Loucy (cell line): ENCODE data around the gene SLC43A1.
A peak's percentile ranks its signal among the peaks of the same experiment; 100 is the strongest.

Source experiments
- H2AFZ ChIP-seq: fragments of 200-600 bp; sonication (generic); 2 replicates; pipeline ENCODE4 v1.6.0; 2016; ENCODE audit warnings: antibody characterized with exemption, mild to moderate bottlenecking, low read length, moderate library complexity
- H3F3A ChIP-seq: fragments of 200-600 bp; 2 replicates; pipeline ENCODE4 v1.6.0; 2016; ENCODE audit warnings: antibody characterized with exemption, low read depth, mild to moderate bottlenecking
- H3K27me3 ChIP-seq: fragments of 200-600 bp; sonication (generic); 2 replicates; pipeline ENCODE4 v1.6.1; 2014; ENCODE audit warnings: low read length, mild to moderate bottlenecking; ENCODE audit not compliant: insufficient read depth, poor library complexity, severe bottlenecking
- H3K36me3 ChIP-seq: fragments of 200-600 bp; sonication (generic); 2 replicates; pipeline ENCODE4 v1.6.1; 2016; ENCODE audit warnings: low read length; ENCODE audit not compliant: insufficient read depth
- H3K4me1 ChIP-seq: fragments of 200-600 bp; sonication (generic); 2 replicates; pipeline ENCODE4 v1.5.1; 2014; ENCODE audit warnings: low read length, mild to moderate bottlenecking; ENCODE audit not compliant: insufficient read depth, poor library complexity, severe bottlenecking
- H3K4me2 ChIP-seq: fragments of 200-600 bp; sonication (generic); 2 replicates; pipeline ENCODE4 v1.6.0; 2014; ENCODE audit warnings: antibody characterized with exemption, low read length, low read depth, mild to moderate bottlenecking; ENCODE audit not compliant: poor library complexity, severe bottlenecking
- H3K4me3 ChIP-seq: fragments of 200-600 bp; sonication (generic); 2 replicates; pipeline ENCODE4 v1.5.1; 2014; ENCODE audit warnings: low read length, mild to moderate bottlenecking, mixed read lengths; ENCODE audit not compliant: poor library complexity, severe bottlenecking
- H3K79me2 ChIP-seq: fragments of 200-600 bp; sonication (generic); 2 replicates; pipeline ENCODE4 v1.6.1; 2014; ENCODE audit warnings: low read length; ENCODE audit not compliant: insufficient read depth
- H3K9ac ChIP-seq: fragments of 200-600 bp; sonication (generic); 2 replicates; pipeline ENCODE4 v1.6.0; 2014; ENCODE audit warnings: mild to moderate bottlenecking, low read depth, low read length, moderate library complexity; ENCODE audit not compliant: poor library complexity, severe bottlenecking
- H3K9me2 ChIP-seq: fragments of 200-600 bp; sonication (generic); replicated peaks from 2 replicates; pipeline ENCODE4 v1.6.1; 2016; ENCODE audit warnings: low read depth, low read length, mixed read lengths
- H3K9me3 ChIP-seq: fragments of 200-600 bp; sonication (generic); 2 replicates; pipeline ENCODE4 v1.6.1; 2014; ENCODE audit warnings: mild to moderate bottlenecking, antibody characterized with exemption, low read length, low read depth; ENCODE audit not compliant: insufficient read depth
- H4K20me1 ChIP-seq: fragments of 200-600 bp; sonication (generic); 2 replicates; pipeline ENCODE4 v1.6.0; 2014; ENCODE audit warnings: antibody characterized with exemption, low read length, mild to moderate bottlenecking; ENCODE audit not compliant: insufficient read depth, poor library complexity, severe bottlenecking
- CTCF ChIP-seq: fragments of 200-600 bp; sonication (generic); conservative IDR thresholded peaks from 2 replicates; pipeline ENCODE4 v1.5.1; 2014; ENCODE audit warnings: mild to moderate bottlenecking, antibody characterized with exemption, low read length
- EZH2phosphoT487 ChIP-seq: fragments of 200-600 bp; IDR thresholded peaks from 2 replicates; pipeline ENCODE4 v1.6.1; 2018; ENCODE audit warnings: antibody characterized with exemption, mild to moderate bottlenecking, moderate library complexity, borderline replicate concordance

The SLC43A1 gene

GRCh38 chr11:57480409-57481137 lies 34.9 kb downstream of the SLC43A1 start:
- Histone ChIP-seq H3K4me3 (no peak overlapping the region), H3K79me2 (no peaks in the 10 kb centered on the region; the same call in 1 of the 2 replicates), H3K4me1 (peaks cover 13% of the 10 kb centered on the region), H3K9me2 (no peaks in the 10 kb centered on the region), H2AFZ (no peak overlapping the region), H3K27me3 (no peaks in the 10 kb centered on the region), H3K9me3 (no peaks in the 10 kb centered on the region), H3K36me3 (peaks cover 14% of the 10 kb centered on the region; the same call in 1 of the 2 replicates), H3F3A (no peaks in the 10 kb centered on the region), H3K4me2 (no peak overlapping the region), H3K9ac (no peak overlapping the region), H4K20me1 (no peaks in the 10 kb centered on the region)
- TF ChIP-seq EZH2phosphoT487 (no peak), CTCF (peak; percentile 92)

- Histone ChIP-seq H3K4me2 (no peak overlapping the region), H3K4me1 (peaks cover 17% of the 10 kb centered on the region), H3K9me2 (no peaks in the 10 kb centered on the region), H3K9ac (no peak overlapping the region), H3F3A (no peaks in the 10 kb centered on the region), H3K4me3 (no peak overlapping the region), H3K9me3 (no peaks in the 10 kb centered on the region), H3K36me3 (peaks cover 8% of the 10 kb centered on the region; the same call in 1 of the 2 replicates), H3K27me3 (no peaks in the 10 kb centered on the region), H2AFZ (no peak overlapping the region), H4K20me1 (no peaks in the 10 kb centered on the region), H3K79me2 (no peaks in the 10 kb centered on the region; the same call in 1 of the 2 replicates)
- no peak for TF ChIP-seq CTCF
- no peak for TF ChIP-seq EZH2phosphoT487
Observed at GRCh38 chr11:57479911-57480310, 35.6 kb downstream of the SLC43A1 start.

DNA sequence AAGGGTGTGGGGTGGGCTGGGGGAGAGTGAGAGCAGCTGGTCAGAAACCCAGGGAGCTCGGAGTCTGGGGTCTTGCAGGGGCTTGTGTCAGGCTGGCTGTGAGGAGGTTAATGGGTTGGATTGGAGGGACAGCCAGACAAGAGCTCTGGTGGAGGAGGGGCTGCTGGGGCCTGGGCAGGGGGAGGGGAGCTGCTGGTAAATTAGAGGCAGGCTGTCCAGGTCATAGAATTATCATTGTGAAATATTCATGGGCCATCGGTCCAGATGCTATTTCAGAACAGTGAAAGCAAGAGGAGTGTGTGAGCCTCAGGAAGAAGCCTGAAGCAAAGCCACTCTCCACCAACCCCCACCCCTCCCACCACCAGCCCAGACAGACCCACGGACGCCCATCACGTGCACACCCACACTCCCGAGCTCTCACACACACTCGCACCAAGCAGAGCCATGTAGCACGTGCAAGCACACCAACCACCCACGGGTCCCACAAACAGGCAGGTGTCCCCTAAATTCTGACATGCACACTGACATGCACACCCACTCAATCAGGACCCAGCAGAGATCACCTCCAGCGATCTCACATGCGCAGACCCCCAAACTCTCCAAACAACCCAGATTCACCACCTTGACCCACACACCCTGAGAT lies 36.4 kb downstream of the SLC43A1 start:
- no peak overlapping the region for H3K4me2 ChIP-seq
- TF ChIP-seq CTCF (no peak), EZH2phosphoT487 (no peak)
- no peaks in the 10 kb centered on the region for H3F3A ChIP-seq
- H3K36me3 ChIP-seq, result peaks cover 3% of the 10 kb centered on the region; the same call in 1 of the 2 replicates
- H4K20me1 ChIP-seq, result no peaks in the 10 kb centered on the region
- H3K4me3 ChIP-seq, result no peak overlapping the region
- no peak overlapping the region for H2AFZ ChIP-seq
- no peaks in the 10 kb centered on the region for H3K9me3 ChIP-seq
- H3K27me3 ChIP-seq, result no peaks in the 10 kb centered on the region
- H3K4me1 ChIP-seq, result peaks cover 24% of the 10 kb centered on the region
- H3K9me2 ChIP-seq, result no peaks in the 10 kb centered on the region
- no peak overlapping the region for H3K9ac ChIP-seq
- H3K79me2 ChIP-seq, result no peaks in the 10 kb centered on the region; the same call in 1 of the 2 replicates
